ENCODE measurements around the gene MCCC1.
A peak's percentile ranks its signal among the peaks of the same experiment; 100 is the strongest.
"Not testable (repeated sequence)": the region's sequence is repeated elsewhere in the genome, so short reads cannot be mapped to it uniquely, and the experiment has no call there.

Gene MCCC1

DNA sequence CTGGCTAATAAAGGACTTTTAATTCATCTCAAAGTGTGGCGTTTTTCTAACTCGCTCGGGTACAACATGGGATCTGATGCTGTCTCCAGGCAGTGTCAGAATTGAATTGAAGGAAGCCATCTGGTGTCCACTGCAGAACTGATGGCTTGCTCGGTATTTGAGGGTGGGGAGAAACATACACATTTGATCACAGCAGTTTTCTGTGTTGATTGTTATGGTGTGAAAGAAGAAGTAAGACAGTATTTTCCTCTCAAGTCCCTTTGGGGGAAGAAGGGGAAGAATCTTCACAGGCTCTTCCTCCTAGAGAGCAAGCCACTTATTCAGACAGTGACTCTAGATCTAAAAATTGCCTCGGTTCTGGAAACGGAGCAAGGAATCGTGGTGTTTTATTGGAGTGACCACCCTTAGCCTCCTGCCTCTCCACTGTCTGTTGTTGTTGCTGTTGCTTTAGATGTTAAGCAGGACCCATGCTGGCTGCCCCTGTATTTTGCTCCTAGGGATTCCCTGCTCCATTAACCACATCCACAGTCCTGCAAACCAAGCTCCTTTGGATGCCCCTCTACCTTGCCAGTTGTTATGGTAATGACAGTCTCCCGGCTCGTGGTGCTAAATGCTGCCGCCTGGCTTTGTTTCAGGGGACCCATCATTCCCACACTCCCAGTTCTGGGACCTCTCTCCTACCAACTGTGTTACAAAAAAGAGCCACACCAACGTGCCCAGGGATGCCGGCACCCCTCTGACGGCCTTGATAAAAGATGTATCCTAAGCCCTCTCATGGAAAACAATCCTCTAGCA lies 15.3 kb upstream of the MCCC1 start:
- H3F3A ChIP-seq (ENCODE audit: low read depth): no peaks in the 10 kb centered on the region; the same call in 1 of the 2 replicates
- no peaks in the 10 kb centered on the region for H3K9me2 ChIP-seq (replicated peaks; ENCODE audit: low read depth, low read length)
- no peak overlapping the region for H3K4me3 ChIP-seq (ENCODE audit: low read length, poor library complexity, severe bottlenecking)
- no peaks in the 10 kb centered on the region for H3K9me3 ChIP-seq (ENCODE audit: insufficient read depth, low read depth, low read length)
- no peaks in the 10 kb centered on the region for H3K27me3 ChIP-seq (ENCODE audit: insufficient read depth, low read length, poor library complexity, severe bottlenecking)
- H2AFZ ChIP-seq (ENCODE audit: low read length): 0 out of 2 replicates have a peak overlapping the region, but pooled peaks have one; percentile 12
- TF ChIP-seq, protein P1, sequence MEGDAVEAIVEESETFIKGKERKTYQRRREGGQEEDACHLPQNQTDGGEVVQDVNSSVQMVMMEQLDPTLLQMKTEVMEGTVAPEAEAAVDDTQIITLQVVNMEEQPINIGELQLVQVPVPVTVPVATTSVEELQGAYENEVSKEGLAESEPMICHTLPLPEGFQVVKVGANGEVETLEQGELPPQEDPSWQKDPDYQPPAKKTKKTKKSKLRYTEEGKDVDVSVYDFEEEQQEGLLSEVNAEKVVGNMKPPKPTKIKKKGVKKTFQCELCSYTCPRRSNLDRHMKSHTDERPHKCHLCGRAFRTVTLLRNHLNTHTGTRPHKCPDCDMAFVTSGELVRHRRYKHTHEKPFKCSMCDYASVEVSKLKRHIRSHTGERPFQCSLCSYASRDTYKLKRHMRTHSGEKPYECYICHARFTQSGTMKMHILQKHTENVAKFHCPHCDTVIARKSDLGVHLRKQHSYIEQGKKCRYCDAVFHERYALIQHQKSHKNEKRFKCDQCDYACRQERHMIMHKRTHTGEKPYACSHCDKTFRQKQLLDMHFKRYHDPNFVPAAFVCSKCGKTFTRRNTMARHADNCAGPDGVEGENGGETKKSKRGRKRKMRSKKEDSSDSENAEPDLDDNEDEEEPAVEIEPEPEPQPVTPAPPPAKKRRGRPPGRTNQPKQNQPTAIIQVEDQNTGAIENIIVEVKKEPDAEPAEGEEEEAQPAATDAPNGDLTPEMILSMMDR (conservative IDR thresholded peaks at IDR 0.05; ENCODE audit: low read length): no peak
- no peak for TF ChIP-seq EZH2phosphoT487 (IDR thresholded peaks at IDR 0.05; ENCODE audit: borderline replicate concordance)
- no peaks in the 10 kb centered on the region for H4K20me1 ChIP-seq (ENCODE audit: insufficient read depth, low read length, poor library complexity, severe bottlenecking)
- H3K4me1 ChIP-seq (ENCODE audit: insufficient read depth, low read length, poor library complexity, severe bottlenecking): peaks cover 5% of the 10 kb centered on the region
- no peaks in the 10 kb centered on the region for H3K79me2 ChIP-seq (ENCODE audit: insufficient read depth, low read length)
- H3K9ac ChIP-seq (ENCODE audit: low read depth, low read length, poor library complexity, severe bottlenecking): no peak overlapping the region
- H3K36me3 ChIP-seq (ENCODE audit: insufficient read depth, low read length): no peaks in the 10 kb centered on the region
- H3K4me2 ChIP-seq (ENCODE audit: low read depth, low read length, poor library complexity, severe bottlenecking): no peak overlapping the region

DNA sequence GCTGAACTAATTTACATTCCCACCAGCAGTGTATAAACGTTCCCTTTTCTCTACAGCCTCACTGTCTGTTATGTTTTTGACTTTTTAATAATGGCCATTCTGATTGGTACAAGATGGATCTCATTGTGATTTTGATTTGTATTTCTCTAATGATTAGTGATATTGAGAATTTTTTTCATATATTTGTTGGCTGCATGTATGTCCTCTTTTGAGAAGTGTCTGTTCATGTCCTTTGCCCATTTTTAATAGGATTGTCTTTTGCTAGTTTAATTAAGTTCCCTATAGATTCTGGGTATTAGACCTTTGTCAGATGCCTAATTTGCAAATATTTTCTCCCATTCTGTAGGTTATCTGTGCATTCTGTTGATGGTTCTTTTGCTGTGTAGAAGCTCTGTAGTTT lies 10.6 kb upstream of the MCCC1 start:
- not testable (repeated sequence) for H3K4me3 ChIP-seq (ENCODE audit: low read length, poor library complexity, severe bottlenecking); H3K27me3 ChIP-seq (ENCODE audit: insufficient read depth, low read length, poor library complexity, severe bottlenecking); H3K4me1 ChIP-seq (ENCODE audit: insufficient read depth, low read length, poor library complexity, severe bottlenecking); H2AFZ ChIP-seq (ENCODE audit: low read length); H4K20me1 ChIP-seq (ENCODE audit: insufficient read depth, low read length, poor library complexity, severe bottlenecking); H3K9ac ChIP-seq (ENCODE audit: low read depth, low read length, poor library complexity, severe bottlenecking); H3K4me2 ChIP-seq (ENCODE audit: low read depth, low read length, poor library complexity, severe bottlenecking); H3K9me2 ChIP-seq (replicated peaks; ENCODE audit: low read depth, low read length); H3K79me2 ChIP-seq (ENCODE audit: insufficient read depth, low read length); H3F3A ChIP-seq (ENCODE audit: low read depth); H3K36me3 ChIP-seq (ENCODE audit: insufficient read depth, low read length); H3K9me3 ChIP-seq (ENCODE audit: insufficient read depth, low read depth, low read length)

DNA sequence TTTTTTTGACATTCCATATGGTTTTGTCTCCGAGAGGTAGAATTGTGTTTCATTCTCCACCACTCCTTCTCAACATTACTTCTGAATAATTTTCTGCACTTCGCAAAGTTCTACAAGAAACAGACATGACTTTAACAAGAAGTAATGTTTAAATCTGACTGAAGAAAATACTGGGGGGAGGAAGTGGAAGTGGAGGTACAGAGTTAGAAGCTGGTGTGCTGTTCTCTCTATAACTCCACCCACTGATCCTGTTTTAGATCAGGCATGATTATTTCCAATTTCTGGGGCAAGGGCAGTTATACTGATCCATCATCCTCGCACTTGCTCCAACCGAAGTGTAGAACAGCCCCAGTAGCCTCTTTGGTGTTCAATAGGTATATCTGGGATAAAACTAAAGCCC lies 9.2 kb upstream of the MCCC1 start:
- TF ChIP-seq EZH2phosphoT487 (IDR thresholded peaks at IDR 0.05; ENCODE audit: borderline replicate concordance): no peak
- TF ChIP-seq, protein P1 (conservative IDR thresholded peaks at IDR 0.05; ENCODE audit: low read length): no peak
- Histone ChIP-seq H3K9ac (ENCODE audit: low read depth, low read length, poor library complexity, severe bottlenecking) (no peak overlapping the region), H3K4me3 (ENCODE audit: low read length, poor library complexity, severe bottlenecking) (no peak overlapping the region), H3K4me1 (ENCODE audit: insufficient read depth, low read length, poor library complexity, severe bottlenecking) (no peaks in the 10 kb centered on the region), H2AFZ (ENCODE audit: low read length) (no peak overlapping the region), H3K79me2 (ENCODE audit: insufficient read depth, low read length) (no peaks in the 10 kb centered on the region), H3K36me3 (ENCODE audit: insufficient read depth, low read length) (no peaks in the 10 kb centered on the region), H3K27me3 (ENCODE audit: insufficient read depth, low read length, poor library complexity, severe bottlenecking) (no peaks in the 10 kb centered on the region), H3K4me2 (ENCODE audit: low read depth, low read length, poor library complexity, severe bottlenecking) (no peak overlapping the region), H3F3A (ENCODE audit: low read depth) (no peaks in the 10 kb centered on the region), H3K9me2 (replicated peaks; ENCODE audit: low read depth, low read length) (no peaks in the 10 kb centered on the region), H4K20me1 (ENCODE audit: insufficient read depth, low read length, poor library complexity, severe bottlenecking) (no peaks in the 10 kb centered on the region), H3K9me3 (ENCODE audit: insufficient read depth, low read depth, low read length) (no peaks in the 10 kb centered on the region)

DNA sequence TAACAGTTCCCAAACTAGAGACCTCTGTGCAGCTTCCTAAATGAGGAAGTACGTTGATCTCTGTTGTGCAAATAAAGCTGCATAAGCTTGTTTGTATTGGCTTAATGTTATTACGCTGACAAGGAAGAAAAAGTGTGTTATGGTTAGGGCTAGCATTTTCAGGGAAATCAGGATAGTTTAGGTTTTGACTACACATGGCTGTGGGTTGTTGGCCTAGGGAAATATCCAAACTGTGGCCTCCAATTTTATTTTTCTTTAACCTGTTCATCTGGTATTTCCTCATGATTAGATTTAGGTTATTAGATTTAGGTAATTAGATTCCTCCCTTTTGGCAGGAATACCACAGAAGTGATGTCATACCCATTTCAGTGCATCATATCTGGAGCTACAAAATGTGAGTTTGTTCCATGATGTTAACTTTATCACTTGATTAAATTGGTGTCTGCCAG lies 8.7 kb upstream of the MCCC1 start:
- Histone ChIP-seq H4K20me1 (ENCODE audit: insufficient read depth, low read length, poor library complexity, severe bottlenecking) (no peaks in the 10 kb centered on the region), H3K4me2 (ENCODE audit: low read depth, low read length, poor library complexity, severe bottlenecking) (no peak overlapping the region), H2AFZ (ENCODE audit: low read length) (no peak overlapping the region)

DNA sequence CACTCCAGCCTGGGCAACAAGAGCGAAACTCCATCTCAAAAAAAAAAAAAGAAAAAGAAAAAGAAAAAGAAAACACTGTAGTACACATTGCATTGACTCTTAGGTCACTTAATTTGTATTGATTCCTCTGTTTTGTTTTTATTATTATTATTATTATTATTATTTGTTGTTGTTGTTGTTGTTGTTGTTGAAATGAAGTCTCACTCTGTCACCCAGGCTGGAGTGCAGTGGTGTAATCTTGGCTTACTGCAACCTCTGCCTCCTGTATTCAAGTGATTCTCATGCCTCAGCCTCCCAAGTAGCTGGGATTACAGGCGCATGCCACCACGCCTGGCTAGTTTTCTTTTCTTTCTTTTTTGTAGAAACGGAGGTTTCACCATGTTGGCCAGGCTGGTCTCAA lies 8.1 kb upstream of the MCCC1 start:
- H3K4me1 ChIP-seq (ENCODE audit: insufficient read depth, low read length, poor library complexity, severe bottlenecking); H2AFZ ChIP-seq (ENCODE audit: low read length); H3K4me2 ChIP-seq (ENCODE audit: low read depth, low read length, poor library complexity, severe bottlenecking); H3K27me3 ChIP-seq (ENCODE audit: insufficient read depth, low read length, poor library complexity, severe bottlenecking); H3K9ac ChIP-seq (ENCODE audit: low read depth, low read length, poor library complexity, severe bottlenecking); H3K9me2 ChIP-seq (replicated peaks; ENCODE audit: low read depth, low read length); H3F3A ChIP-seq (ENCODE audit: low read depth); H3K9me3 ChIP-seq (ENCODE audit: insufficient read depth, low read depth, low read length); H3K36me3 ChIP-seq (ENCODE audit: insufficient read depth, low read length); H3K4me3 ChIP-seq (ENCODE audit: low read length, poor library complexity, severe bottlenecking); H3K79me2 ChIP-seq (ENCODE audit: insufficient read depth, low read length); H4K20me1 ChIP-seq (ENCODE audit: insufficient read depth, low read length, poor library complexity, severe bottlenecking): not testable (repeated sequence)

More for the DNA sequence above, 8.7 kb upstream of the MCCC1 start:
- Histone ChIP-seq H3K9ac (ENCODE audit: low read depth, low read length, poor library complexity, severe bottlenecking) (no peak overlapping the region), H3K79me2 (ENCODE audit: insufficient read depth, low read length) (no peaks in the 10 kb centered on the region), H3K36me3 (ENCODE audit: insufficient read depth, low read length) (no peaks in the 10 kb centered on the region), H3K9me2 (replicated peaks; ENCODE audit: low read depth, low read length) (no peaks in the 10 kb centered on the region), H3K9me3 (ENCODE audit: insufficient read depth, low read depth, low read length) (no peaks in the 10 kb centered on the region), H3F3A (ENCODE audit: low read depth) (no peaks in the 10 kb centered on the region), H3K4me3 (ENCODE audit: low read length, poor library complexity, severe bottlenecking) (no peak overlapping the region), H3K4me1 (ENCODE audit: insufficient read depth, low read length, poor library complexity, severe bottlenecking) (no peaks in the 10 kb centered on the region), H3K27me3 (ENCODE audit: insufficient read depth, low read length, poor library complexity, severe bottlenecking) (no peaks in the 10 kb centered on the region)
- TF ChIP-seq, protein P1 (conservative IDR thresholded peaks at IDR 0.05; ENCODE audit: low read length): no peak
